Esophagus (tissue), 2 donors: ENCODE data around the gene FSCN2. TPM values are rescaled to one million over a fixed set of nuclear protein-coding genes. Genes with fewer than 3 reads are reported as not detected.

Experiments
- H3K27ac ChIP-seq, 2 donors: one replicate each; pipeline ENCODE4 v1.5.1; 2013; ENCODE audit warnings: low read depth in 2 of 2, mild to moderate bottlenecking in 2 of 2, inconsistent platforms in 1 of 2, low read length in 1 of 2, moderate library complexity in 1 of 2
- H3K27me3 ChIP-seq, 2 donors: one replicate each; pipeline ENCODE4 v1.6.1; 2013; ENCODE audit warnings: low read length in 2 of 2, control low read depth in 1 of 2, mild to moderate bottlenecking in 1 of 2; ENCODE audit not compliant: insufficient read depth in 2 of 2, control insufficient read depth in 1 of 2
- H3K36me3 ChIP-seq, 2 donors: one replicate each; pipeline ENCODE4 v1.6.1; 2013; ENCODE audit warnings: low read length in 1 of 2; ENCODE audit not compliant: control insufficient read depth in 2 of 2, insufficient read depth in 2 of 2
- H3K4me1 ChIP-seq, 2 donors: one replicate each; pipeline ENCODE4 v1.6.1; 2013; ENCODE audit warnings: low read length in 1 of 2; ENCODE audit not compliant: control insufficient read depth in 2 of 2, insufficient read depth in 2 of 2
- H3K4me3 ChIP-seq, 2 donors: one replicate each; pipeline ENCODE4 v1.5.1; 2013; ENCODE audit warnings: low read length in 2 of 2, mild to moderate bottlenecking in 2 of 2, low read depth in 1 of 2, moderate library complexity in 1 of 2
- H3K9me3 ChIP-seq, 2 donors: one replicate each; pipeline ENCODE4 v1.6.1; 2013; ENCODE audit warnings: mild to moderate bottlenecking in 2 of 2, low read depth in 1 of 2, low read length in 1 of 2, moderate library complexity in 1 of 2; ENCODE audit not compliant: control insufficient read depth in 2 of 2, insufficient read depth in 1 of 2
- WGBS, 2 donors: extraction: QIAGEN DNeasy Blood & Tissue Kit; methylation state at CpG; one replicate each; pipeline ENCODE4 v1.1.7; 2013; 5-methylcytosine and 5-hydroxymethylcytosine counted together
- polyA plus RNA-seq, 2 donors: library from polyadenylated mRNA; stranded (reverse); fragments of 200-250 nt; gene quantifications; one replicate each; pipeline ENCODE4 v1.2.3, GENCODE V29; 2013
- donor health status: healthy with polysubstance abuse.
- donor health status: Bipolar disorder and iron deficiency.

Gene FSCN2
- polyA plus RNA-seq, 2 donors = 0.54 to 2.0 TPM

DNA sequence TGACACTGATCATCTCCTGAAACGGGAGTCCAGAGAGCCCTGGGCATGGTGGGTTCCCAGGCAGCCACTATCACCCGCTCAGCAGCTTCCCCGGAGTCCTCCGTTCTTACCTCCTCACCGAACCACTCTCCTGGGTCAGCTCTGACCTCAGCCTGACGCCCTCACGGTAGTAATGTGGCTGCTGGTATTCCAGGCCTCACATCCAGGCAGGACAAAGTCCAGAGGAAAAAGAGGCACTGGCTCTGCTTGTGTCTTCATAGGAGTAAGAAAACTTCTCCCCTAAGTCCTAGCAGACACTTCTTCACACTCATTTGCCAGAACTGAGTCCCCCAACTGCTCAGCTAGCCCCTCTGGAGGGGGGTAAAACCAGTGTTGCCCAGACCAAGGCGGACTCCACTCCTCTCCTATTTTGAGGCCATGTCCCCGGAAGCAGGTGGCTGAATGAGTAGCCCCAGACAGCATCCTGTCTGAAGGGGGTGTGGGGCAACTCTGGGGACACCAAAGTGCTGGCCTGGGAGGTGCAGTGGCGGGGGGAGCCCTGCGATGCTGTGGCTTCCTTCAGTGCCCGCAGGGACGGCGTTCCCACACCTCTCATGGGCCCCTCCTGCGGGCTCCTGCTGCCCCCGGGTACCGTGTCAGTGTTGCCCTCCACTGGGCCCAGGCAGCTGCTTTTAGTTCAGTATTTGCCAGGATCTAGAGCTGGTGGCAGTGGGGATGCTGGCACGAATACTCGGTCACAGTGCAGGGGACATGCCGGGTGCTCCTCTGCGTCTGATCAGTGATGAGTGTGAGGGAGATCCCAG lies 5.4 kb downstream of the FSCN2 start:
- H3K4me1 ChIP-seq = peaks cover 0 to 7% of the 10 kb centered on the region in 2 donors
- H3K4me3 ChIP-seq = no peak overlapping the region
- H3K27ac ChIP-seq = no peak overlapping the region
- H3K9me3 ChIP-seq = peaks cover 0 to 9% of the 10 kb centered on the region in 2 donors
- peaks cover 0 to 6% of the 10 kb centered on the region in 2 donors for H3K36me3 ChIP-seq
- peaks cover 0 to 17% of the 10 kb centered on the region in 2 donors for H3K27me3 ChIP-seq
- WGBS, 2 donors = 56 to 58% methylated on average over 21 of the region's 21 CpGs

DNA sequence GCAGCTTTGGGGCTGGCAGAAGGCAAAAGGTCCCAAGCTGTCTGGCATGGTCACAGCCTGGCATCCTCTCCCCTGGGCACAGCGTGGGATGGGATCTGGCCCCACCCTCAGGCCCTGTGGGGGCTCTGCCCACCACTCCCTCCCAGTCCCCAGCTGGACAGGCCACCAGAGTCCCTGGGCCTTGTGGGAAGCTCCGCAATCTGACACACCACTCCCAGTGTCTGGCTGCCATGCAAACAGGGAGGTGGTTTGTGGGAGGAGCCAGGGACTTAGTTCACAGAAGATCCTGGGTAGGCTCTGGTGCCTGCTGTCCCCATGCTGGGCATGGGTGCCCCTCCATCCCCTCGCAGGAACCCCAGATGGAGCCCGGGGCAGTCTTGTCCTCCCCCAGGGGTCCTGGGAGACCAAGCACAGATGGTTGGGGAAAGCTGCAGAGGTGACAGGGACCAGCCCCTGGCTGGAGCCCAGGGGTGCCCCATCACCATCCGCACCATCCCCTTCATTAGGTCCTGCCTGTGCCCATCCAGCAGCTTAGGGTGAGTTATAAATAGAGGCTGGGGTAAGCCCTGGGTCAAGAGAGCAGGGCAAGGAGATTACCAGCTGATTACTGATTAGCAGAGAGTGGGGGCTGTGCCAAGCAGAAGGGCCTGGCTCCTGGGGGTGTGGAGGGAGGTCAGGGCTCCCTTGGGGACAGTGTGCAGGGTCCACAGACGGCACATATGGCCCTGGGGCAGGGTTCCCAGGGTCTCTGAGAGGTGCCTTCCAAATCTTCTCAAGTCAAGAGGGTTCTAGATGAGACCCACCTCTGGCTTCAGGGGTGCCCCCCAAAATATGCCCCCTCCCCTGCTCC lies 6.2 kb downstream of the FSCN2 start:
- H3K36me3 ChIP-seq = peaks cover 0 to 9% of the 10 kb centered on the region in 2 donors
- 54 to 62% methylated on average over 6 of the region's 6 CpGs for WGBS, 2 donors
- peaks cover 0 to 3% of the 10 kb centered on the region in 2 donors for H3K4me1 ChIP-seq
- H3K4me3 ChIP-seq = no peak overlapping the region
- peaks cover 0 to 7% of the 10 kb centered on the region in 2 donors for H3K9me3 ChIP-seq
- H3K27ac ChIP-seq = no peak overlapping the region
- H3K27me3 ChIP-seq = peaks cover 0 to 13% of the 10 kb centered on the region in 2 donors

DNA sequence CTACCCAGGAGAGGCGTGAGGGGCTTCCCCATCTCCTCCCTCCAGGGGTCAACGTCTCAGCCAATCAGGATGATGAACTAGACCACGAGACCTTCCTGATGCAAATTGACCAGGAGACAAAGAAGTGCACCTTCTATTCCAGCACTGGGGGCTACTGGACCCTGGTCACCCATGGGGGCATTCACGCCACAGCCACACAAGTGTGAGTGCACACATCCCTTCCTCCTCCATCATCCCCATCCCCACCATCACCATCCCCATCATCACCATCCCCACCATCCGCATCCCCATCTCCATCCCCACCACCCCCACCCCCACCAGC lies 6.8 kb downstream of the FSCN2 start:
- H3K27me3 ChIP-seq = peaks cover 0 to 13% of the 10 kb centered on the region in 2 donors
- WGBS, 2 donors = 71 to 83% methylated on average over 4 to 5 of the region's 5 CpGs

DNA sequence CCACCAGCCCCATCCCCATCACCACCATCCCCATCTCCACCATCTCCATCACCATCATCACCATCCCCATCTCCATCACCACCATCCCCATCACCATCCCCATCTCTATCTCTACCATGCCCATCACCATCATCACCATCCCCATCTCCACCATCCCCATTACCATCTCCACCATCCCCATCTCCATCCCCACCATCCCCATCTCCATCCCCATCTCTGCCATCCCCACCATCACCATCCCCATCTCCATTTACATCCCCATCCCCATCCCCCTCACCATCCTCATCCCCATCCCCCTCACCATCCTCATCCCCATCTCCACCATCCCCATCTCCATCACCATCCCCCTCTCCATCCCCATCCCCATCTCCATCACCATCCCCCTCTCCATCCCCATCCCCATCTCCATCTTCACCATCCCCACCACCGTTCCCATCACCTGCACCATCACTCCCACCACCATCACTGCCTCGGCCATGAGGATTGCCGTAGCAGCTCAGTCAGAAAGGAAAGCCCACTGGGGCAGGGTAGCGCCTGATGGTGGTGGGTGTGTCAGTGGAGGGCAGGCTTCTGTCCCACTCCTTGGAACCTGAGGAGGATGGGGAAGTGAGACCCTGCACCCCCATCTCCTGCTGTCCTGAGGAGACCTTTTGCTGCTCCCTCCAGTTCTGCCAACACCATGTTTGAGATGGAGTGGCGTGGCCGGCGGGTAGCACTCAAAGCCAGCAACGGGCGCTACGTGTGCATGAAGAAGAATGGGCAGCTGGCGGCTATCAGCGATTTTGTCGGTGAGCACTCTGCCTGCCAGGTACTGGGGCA lies 7.5 kb downstream of the FSCN2 start:
- H3K4me1 ChIP-seq = peaks cover 0 to 3% of the 10 kb centered on the region in 2 donors
- peaks cover 0 to 7% of the 10 kb centered on the region in 2 donors for H3K9me3 ChIP-seq
- peaks cover 0 to 16% of the 10 kb centered on the region in 2 donors for H3K36me3 ChIP-seq
- H3K27me3 ChIP-seq = peaks cover 0 to 13% of the 10 kb centered on the region in 2 donors
- H3K4me3 ChIP-seq = no peak overlapping the region
- H3K27ac ChIP-seq = no peak overlapping the region
- 48 to 61% methylated on average over 13 of the region's 13 CpGs for WGBS, 2 donors

More for the DNA sequence above, 6.8 kb downstream of the FSCN2 start:
- no peak overlapping the region for H3K4me3 ChIP-seq
- H3K36me3 ChIP-seq = peaks cover 0 to 9% of the 10 kb centered on the region in 2 donors
- peaks cover 0 to 7% of the 10 kb centered on the region in 2 donors for H3K9me3 ChIP-seq
- no peak overlapping the region for H3K27ac ChIP-seq
- peaks cover 0 to 3% of the 10 kb centered on the region in 2 donors for H3K4me1 ChIP-seq

DNA sequence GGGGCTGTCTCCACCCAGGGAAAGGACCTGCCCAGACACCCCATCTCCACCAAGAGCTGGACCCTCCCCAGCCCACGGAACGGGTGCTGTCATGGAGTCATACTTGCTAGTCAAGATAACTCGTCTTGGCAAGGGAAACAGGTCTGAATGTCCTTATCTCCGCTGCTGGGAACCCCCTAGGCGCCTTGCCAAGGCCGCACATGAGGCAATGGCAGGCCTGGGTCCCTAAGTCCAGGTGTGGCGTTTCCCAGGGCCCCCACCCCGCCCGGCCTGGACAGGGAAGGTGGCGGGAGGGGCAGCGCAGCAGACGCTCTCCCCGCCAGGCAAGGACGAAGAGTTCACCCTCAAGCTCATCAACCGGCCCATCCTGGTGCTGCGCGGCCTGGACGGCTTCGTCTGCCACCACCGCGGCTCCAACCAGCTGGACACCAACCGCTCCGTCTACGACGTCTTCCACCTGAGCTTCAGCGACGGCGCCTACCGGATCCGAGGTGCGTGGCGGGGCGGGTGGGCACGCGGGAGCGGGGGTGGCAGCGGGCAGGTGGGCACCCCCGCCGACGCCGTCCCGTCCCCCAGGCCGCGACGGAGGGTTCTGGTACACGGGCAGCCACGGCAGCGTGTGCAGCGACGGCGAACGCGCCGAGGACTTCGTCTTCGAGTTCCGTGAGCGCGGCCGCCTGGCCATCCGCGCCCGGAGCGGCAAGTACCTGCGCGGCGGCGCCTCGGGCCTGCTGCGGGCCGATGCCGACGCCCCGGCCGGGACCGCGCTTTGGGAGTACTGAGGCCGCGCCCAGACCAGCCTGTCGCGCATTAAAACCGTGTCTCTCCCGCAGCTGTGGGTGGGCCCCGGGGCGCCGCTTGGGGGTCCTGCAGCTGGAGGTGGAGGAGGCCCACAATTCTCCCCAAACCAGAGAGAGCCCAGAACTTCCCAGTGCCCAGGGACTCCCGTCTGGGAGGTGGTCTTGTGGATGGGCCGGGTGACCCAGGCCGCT lies 8.4 kb downstream of the FSCN2 start:
- WGBS, 2 donors = 7 to 8% methylated on average over 87 to 89 of the region's 89 CpGs
- H3K27me3 ChIP-seq = peaks cover 0 to 13% of the 10 kb centered on the region in 2 donors
- peaks cover 0 to 22% of the 10 kb centered on the region in 2 donors for H3K36me3 ChIP-seq
- H3K4me1 ChIP-seq = peaks cover 0 to 3% of the 10 kb centered on the region in 2 donors
- H3K27ac ChIP-seq = no peak overlapping the region
- H3K9me3 ChIP-seq = peaks cover 0 to 2% of the 10 kb centered on the region in 2 donors
- no peak overlapping the region for H3K4me3 ChIP-seq

DNA sequence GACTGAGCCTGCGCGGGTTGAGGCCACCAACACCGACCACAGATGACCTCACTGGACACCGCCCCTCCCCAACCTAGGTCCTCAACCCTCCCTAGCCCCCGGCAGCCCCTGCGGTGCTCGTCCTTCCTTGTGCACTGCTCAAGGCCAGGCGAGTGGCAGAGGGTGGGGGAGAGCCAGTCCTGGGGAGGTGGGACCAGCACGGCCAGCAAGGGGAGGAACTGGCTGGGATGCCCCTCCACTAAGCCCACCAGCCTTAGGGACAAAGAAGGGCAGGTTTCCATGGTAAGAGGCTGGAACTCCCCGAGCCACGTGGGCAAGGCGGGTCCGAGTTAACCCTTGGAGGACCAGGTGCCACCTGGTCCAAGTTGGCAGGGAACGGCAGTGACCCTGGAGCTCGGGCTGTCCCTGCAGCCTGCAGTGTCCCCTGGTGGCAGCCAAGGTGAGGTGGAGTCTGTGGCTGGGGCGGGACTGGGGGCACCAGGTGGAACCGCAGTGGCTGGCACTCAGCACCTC lies 9.2 kb downstream of the FSCN2 start:
- 9 to 18% methylated on average over 16 to 17 of the region's 17 CpGs for WGBS, 2 donors

DNA sequence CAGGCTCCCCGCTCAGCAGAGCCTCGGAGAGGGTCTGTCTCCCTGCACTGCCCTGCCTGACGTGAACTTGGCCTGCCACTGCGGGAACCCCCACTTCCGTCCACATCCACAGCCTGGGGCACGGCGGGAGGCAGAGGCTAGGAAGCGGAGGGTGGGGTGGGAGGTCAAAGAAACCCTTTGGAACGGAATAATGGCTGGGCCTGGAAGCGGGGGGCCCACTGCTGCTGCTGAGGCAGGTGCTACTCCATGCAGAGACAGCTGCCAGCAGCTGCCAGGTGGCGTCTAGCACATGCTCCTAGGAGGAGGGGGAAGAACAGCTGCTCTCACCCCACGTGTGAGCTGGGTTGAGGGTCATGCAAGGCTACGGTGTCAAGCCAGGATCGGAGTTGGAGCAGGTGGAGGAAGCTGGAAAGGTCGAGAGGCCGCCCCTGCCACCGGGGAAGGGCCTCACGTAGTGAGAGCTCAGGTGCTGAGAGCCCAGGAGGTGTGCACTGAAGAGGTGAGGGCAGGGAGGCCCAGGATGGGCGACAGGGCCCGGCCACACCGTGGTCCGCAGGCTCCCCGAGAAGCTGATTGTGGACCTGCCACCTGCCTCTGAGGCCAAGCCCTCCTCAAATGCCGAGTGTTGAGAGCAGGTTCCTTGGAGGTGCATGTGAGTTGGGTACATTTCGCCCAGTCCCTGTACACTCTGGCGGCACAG lies 9.8 kb downstream of the FSCN2 start:
- Histone ChIP-seq H3K27me3 (peaks cover 0 to 13% of the 10 kb centered on the region in 2 donors), H3K9me3 (no peaks in the 10 kb centered on the region), H3K4me3 (no peak overlapping the region), H3K36me3 (peaks cover 0 to 30% of the 10 kb centered on the region in 2 donors), H3K4me1 (peaks cover 0 to 3% of the 10 kb centered on the region in 2 donors), H3K27ac (no peak overlapping the region)
- WGBS, 2 donors = 59 to 77% methylated on average over 26 of the region's 26 CpGs

More for the DNA sequence above, 9.2 kb downstream of the FSCN2 start:
- Histone ChIP-seq H3K4me3 (no peak overlapping the region), H3K36me3 (peaks cover 0 to 25% of the 10 kb centered on the region in 2 donors), H3K4me1 (peaks cover 0 to 3% of the 10 kb centered on the region in 2 donors), H3K9me3 (no peaks in the 10 kb centered on the region), H3K27me3 (peaks cover 0 to 13% of the 10 kb centered on the region in 2 donors), H3K27ac (no peak overlapping the region)
